Keratinocyte (primary cell): ENCODE measurements around the gene LAMB4. TPM values are rescaled to one million over a fixed set of nuclear protein-coding genes. Genes with fewer than 3 reads are reported as not detected.

Source experiments
- DNase-seq: peaks from one replicate; pipeline ENCODE4 v3.0.0-alpha.2; 2011; ENCODE audit warnings: low read depth, missing footprints, low spot score
- FAIRE-seq: peaks from 2 replicates; lab custom pipeline; 2011; peaks lifted over from hg19 to GRCh38; lab: Jason Lieb, UNC
- H2AFZ ChIP-seq: 2 replicates; pipeline ENCODE4 v1.6.0; 2012; ENCODE audit warnings: low read length, control low read depth, inconsistent platforms; ENCODE audit not compliant: control insufficient read depth
- H3K27ac ChIP-seq: 2 replicates; pipeline ENCODE4 v1.5.1; 2011; ENCODE audit warnings: low read length; ENCODE audit not compliant: control insufficient read depth, insufficient read depth
- H3K27me3 ChIP-seq: 3 replicates; pipeline ENCODE4 v1.6.0; 2011; ENCODE audit warnings: low read length; ENCODE audit not compliant: control insufficient read depth, insufficient read depth; ENCODE audit errors: extremely low read depth
- H3K36me3 ChIP-seq, 2 experiments: 2 replicates in 1 of 2; 3 replicates in 1 of 2; pipeline ENCODE4 v1.5.1; 2011; ENCODE audit warnings: low read length in 2 of 2, mild to moderate bottlenecking in 1 of 2; ENCODE audit not compliant: control insufficient read depth in 2 of 2, insufficient read depth in 2 of 2; ENCODE audit errors: extremely low read depth in 1 of 2
- H3K4me1 ChIP-seq: 3 replicates; pipeline ENCODE4 v1.5.1; 2011; ENCODE audit warnings: low read length; ENCODE audit not compliant: control insufficient read depth, insufficient read depth; ENCODE audit errors: extremely low read depth
- H3K4me2 ChIP-seq: 3 replicates; pipeline ENCODE4 v1.6.0; 2011; ENCODE audit warnings: low read depth, low read length; ENCODE audit not compliant: control insufficient read depth, insufficient read depth; ENCODE audit errors: extremely low read depth
- H3K4me3 ChIP-seq, 3 experiments: fragments of 200-600 bp in 1 of 3; sonication (generic) in 1 of 3; 2 replicates in 2 of 3; 3 replicates in 1 of 3; pipeline ENCODE4 v1.5.1; 2011 to 2016; ENCODE audit warnings: low read length in 3 of 3, mild to moderate bottlenecking in 3 of 3, control low read depth in 2 of 3, inconsistent platforms in 1 of 3, low read depth in 1 of 3, mixed read lengths in 1 of 3, mixed run types in 1 of 3, moderate library complexity in 1 of 3; ENCODE audit not compliant: control insufficient read depth in 2 of 3, insufficient read depth in 2 of 3; ENCODE audit errors: extremely low read depth in 1 of 3
- H3K79me2 ChIP-seq: 2 replicates; pipeline ENCODE4 v1.6.0; 2012; ENCODE audit warnings: low read length; ENCODE audit not compliant: control insufficient read depth, insufficient read depth
- H3K9ac ChIP-seq: 3 replicates; pipeline ENCODE4 v1.6.0; 2011; ENCODE audit warnings: low read length; ENCODE audit not compliant: control insufficient read depth, insufficient read depth; ENCODE audit errors: extremely low read depth
- H3K9me1 ChIP-seq: 3 replicates; pipeline ENCODE4 v1.6.0; 2011; ENCODE audit warnings: low read length; ENCODE audit not compliant: control insufficient read depth, insufficient read depth; ENCODE audit errors: extremely low read depth
- H3K9me3 ChIP-seq: 2 replicates; pipeline ENCODE4 v1.5.1; 2012; ENCODE audit warnings: low read depth, low read length; ENCODE audit not compliant: control insufficient read depth
- H4K20me1 ChIP-seq: 3 replicates; pipeline ENCODE4 v1.6.0; 2011; ENCODE audit warnings: low read length; ENCODE audit not compliant: control insufficient read depth, insufficient read depth; ENCODE audit errors: extremely low read depth
- EZH2 ChIP-seq: IDR thresholded peaks from one replicate; pipeline ENCODE4 v1.6.1; 2012; ENCODE audit warnings: inconsistent platforms, mild to moderate bottlenecking, low read length, moderate library complexity
- dilution Hi-C: fragments of 300-500 bp; cut with MboI; formaldehyde crosslinking; loops from one replicate; pipeline ENCODE4 v1.7.0; 2020; ENCODE audit warnings: low sequenced_read_pairs; ENCODE audit not compliant: extremely low pct_ligation_motif_present
- polyA plus RNA-seq, 5 experiments: library from polyadenylated mRNA; depleted of rRNA in 3 of 5; stranded (reverse) in 3 of 5; stranded (forward) in 1 of 5; unstranded in 1 of 5; fragments of >200 nt; gene quantifications; 1 replicate in 1 of 5; 2 replicates in 3 of 5; 3 replicates in 1 of 5; pipeline versions ENCODE4 v1.2.1 to v1.2.3, GENCODE V29; 2011 to 2012; ENCODE audit warnings: missing spikeins in 2 of 5, low read depth in 1 of 5, low replicate concordance in 1 of 5
- TF ChIP-seq, protein P1 (sequence below), 3 experiments: IDR thresholded peaks in 1 of 3; conservative IDR thresholded peaks in 1 of 3; optimal IDR thresholded peaks in 1 of 3; 2 replicates in 2 of 3; 3 replicates in 1 of 3; pipeline versions ENCODE3 to v1.5.1; 2011; ENCODE audit warnings: low read length in 3 of 3, mild to moderate bottlenecking in 3 of 3, moderate library complexity in 2 of 3, control low read depth in 1 of 3, inconsistent platforms in 1 of 3; ENCODE audit not compliant: insufficient read depth in 2 of 3; ENCODE audit errors: extremely low read depth in 1 of 3

Gene LAMB4
- polyA plus RNA-seq, 1 donor (not counting 4 experiments of a cell fraction or from before 2014, with no cell fraction given) = 3.7 TPM

DNA sequence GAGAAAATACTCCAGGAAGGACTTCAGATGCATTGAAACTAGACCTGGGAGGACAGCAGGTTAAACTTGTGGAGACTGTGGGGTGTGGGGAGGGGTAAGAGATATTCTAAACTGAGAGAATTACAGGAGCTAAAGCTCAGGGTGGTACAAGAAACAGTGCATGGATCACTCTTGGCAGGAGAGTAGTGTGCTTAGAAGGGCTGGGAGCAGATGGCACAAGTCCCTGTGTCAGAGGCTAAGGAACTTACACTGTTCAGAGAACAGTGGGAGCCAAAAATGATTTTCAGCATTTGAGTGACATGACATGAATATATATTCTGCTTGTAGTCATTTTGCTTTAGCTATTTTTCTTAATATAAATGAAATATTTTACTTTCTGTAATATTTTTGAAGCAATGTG, 91.2 kb downstream of the LAMB4 start:
- dilution Hi-C loops = no loop called here
- no peaks in the 10 kb centered on the region for H4K20me1 ChIP-seq
- no peak overlapping the region for H3K9ac ChIP-seq
- FAIRE-seq (no peak), DNase-seq (no peak)
- no peaks in the 10 kb centered on the region for H3K36me3 ChIP-seq
- H2AFZ ChIP-seq = no peak overlapping the region
- no peaks in the 10 kb centered on the region for H3K4me1 ChIP-seq
- no peaks in the 10 kb centered on the region for H3K27me3 ChIP-seq
- no peaks in the 10 kb centered on the region for H3K79me2 ChIP-seq
- H3K4me2 ChIP-seq = no peak overlapping the region
- H3K9me3 ChIP-seq = no peaks in the 10 kb centered on the region
- no peaks in the 10 kb centered on the region for H3K9me1 ChIP-seq
- H3K27ac ChIP-seq = no peak overlapping the region
- TF ChIP-seq EZH2 = no peak
- TF ChIP-seq, protein P1, sequence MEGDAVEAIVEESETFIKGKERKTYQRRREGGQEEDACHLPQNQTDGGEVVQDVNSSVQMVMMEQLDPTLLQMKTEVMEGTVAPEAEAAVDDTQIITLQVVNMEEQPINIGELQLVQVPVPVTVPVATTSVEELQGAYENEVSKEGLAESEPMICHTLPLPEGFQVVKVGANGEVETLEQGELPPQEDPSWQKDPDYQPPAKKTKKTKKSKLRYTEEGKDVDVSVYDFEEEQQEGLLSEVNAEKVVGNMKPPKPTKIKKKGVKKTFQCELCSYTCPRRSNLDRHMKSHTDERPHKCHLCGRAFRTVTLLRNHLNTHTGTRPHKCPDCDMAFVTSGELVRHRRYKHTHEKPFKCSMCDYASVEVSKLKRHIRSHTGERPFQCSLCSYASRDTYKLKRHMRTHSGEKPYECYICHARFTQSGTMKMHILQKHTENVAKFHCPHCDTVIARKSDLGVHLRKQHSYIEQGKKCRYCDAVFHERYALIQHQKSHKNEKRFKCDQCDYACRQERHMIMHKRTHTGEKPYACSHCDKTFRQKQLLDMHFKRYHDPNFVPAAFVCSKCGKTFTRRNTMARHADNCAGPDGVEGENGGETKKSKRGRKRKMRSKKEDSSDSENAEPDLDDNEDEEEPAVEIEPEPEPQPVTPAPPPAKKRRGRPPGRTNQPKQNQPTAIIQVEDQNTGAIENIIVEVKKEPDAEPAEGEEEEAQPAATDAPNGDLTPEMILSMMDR (optimal IDR thresholded peaks at IDR 0.05 in 1 of 3, IDR thresholded peaks at IDR 0.05 in 1 of 3, conservative IDR thresholded peaks at IDR 0.05 in 1 of 3; ENCODE audit: extremely low read depth in 1 of 3, insufficient read depth in 2 of 3, low read length in 3 of 3) = no peak
- H3K4me3 ChIP-seq = no peak overlapping the region

DNA sequence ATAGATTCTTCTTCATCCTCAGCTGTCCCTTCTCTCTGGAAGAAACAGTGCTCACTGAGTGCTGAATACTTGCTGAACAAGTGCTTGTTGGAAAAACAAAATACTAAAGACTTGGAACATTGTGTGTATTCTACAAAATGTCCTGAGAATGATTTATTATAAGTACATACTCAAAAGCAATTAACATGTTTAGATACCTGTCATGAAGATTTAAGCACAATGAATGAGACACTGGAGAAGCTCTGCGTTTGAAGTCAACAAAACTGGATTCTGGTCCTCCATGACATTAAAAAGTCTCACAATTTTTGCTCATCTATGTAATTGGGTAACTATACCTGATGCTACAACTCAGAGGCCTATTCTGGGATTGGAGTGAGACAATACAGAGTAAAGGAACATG, 92.4 kb downstream of the LAMB4 start:
- Histone ChIP-seq H2AFZ (no peak overlapping the region), H3K27ac (no peak overlapping the region), H3K9me1 (no peaks in the 10 kb centered on the region), H3K9me3 (no peaks in the 10 kb centered on the region), H3K4me2 (no peak overlapping the region), H3K36me3 (no peaks in the 10 kb centered on the region), H3K9ac (no peak overlapping the region), H3K79me2 (no peaks in the 10 kb centered on the region), H3K4me1 (peaks cover 3% of the 10 kb centered on the region), H3K4me3 (no peak overlapping the region), H3K27me3 (no peaks in the 10 kb centered on the region), H4K20me1 (no peaks in the 10 kb centered on the region)
- DNase-seq = no peak
- dilution Hi-C loops = no loop called here
- no peak for TF ChIP-seq EZH2
- TF ChIP-seq, protein P1 (optimal IDR thresholded peaks at IDR 0.05 in 1 of 3, IDR thresholded peaks at IDR 0.05 in 1 of 3, conservative IDR thresholded peaks at IDR 0.05 in 1 of 3; ENCODE audit: extremely low read depth in 1 of 3, insufficient read depth in 2 of 3, low read length in 3 of 3) = no peak
- no peak for FAIRE-seq
